ENCODE measurements around the gene COPG1. TPM values are rescaled to one million over a fixed set of nuclear protein-coding genes. Genes with fewer than 3 reads are reported as not detected.
"Not testable (repeated sequence)": the region's sequence is repeated elsewhere in the genome, so short reads cannot be mapped to it uniquely, and the experiment has no call there.

Gene COPG1
- 98.1 TPM for polyA plus RNA-seq (2012; ENCODE audit: insufficient read depth, insufficient read length)

GRCh38 chr3:129249284-129250065, at the start of gene COPG1:
TSS of gene COPG1 (plus strand) at chr3:129249606. CDS start at chr3:129249710, 104 bp downstream.
- DNase-seq (ENCODE audit: low read depth, low spot score), result peak; percentile 81
- peak within 1 kb of the TSS; percentile 95 for H3K4me3 ChIP-seq (ENCODE audit: low read length)

- no peak overlapping the region for H3K4me3 ChIP-seq (ENCODE audit: low read length)
- no peak for DNase-seq (ENCODE audit: low read depth, low spot score)
Measured at GRCh38 chr3:129204473-129204872, 44.9 kb upstream of the COPG1 start.

- no peak for DNase-seq (ENCODE audit: low read depth, low spot score)
- no peak overlapping the region for H3K4me3 ChIP-seq (ENCODE audit: low read length)
Measured at GRCh38 chr3:129205109-129205832, 44.1 kb upstream of the COPG1 start.

GRCh38 chr3:129207479-129207878, 41.9 kb upstream of the COPG1 start:
- no peak overlapping the region for H3K4me3 ChIP-seq (ENCODE audit: low read length)
- DNase-seq (ENCODE audit: low read depth, low spot score), result no peak

- H3K4me3 ChIP-seq (ENCODE audit: low read length), result no peak overlapping the region
- DNase-seq (ENCODE audit: low read depth, low spot score), result no peak
Measured at GRCh38 chr3:129211345-129211744, 38.1 kb upstream of the COPG1 start.

GRCh38 chr3:129211772-129212171, 37.6 kb upstream of the COPG1 start:
- no peak overlapping the region for H3K4me3 ChIP-seq (ENCODE audit: low read length)

GRCh38 chr3:129213238-129213637, 36.2 kb upstream of the COPG1 start:
- H3K4me3 ChIP-seq (ENCODE audit: low read length), result no peak overlapping the region
- no peak for DNase-seq (ENCODE audit: low read depth, low spot score)

More at GRCh38 chr3:129211772-129212171, 37.6 kb upstream of the COPG1 start:
- DNase-seq (ENCODE audit: low read depth, low spot score), result no peak

- no peak for DNase-seq (ENCODE audit: low read depth, low spot score)
- no peak overlapping the region for H3K4me3 ChIP-seq (ENCODE audit: low read length)
Measured at GRCh38 chr3:129218742-129219141, 30.7 kb upstream of the COPG1 start.

- DNase-seq (ENCODE audit: low read depth, low spot score); H3K4me3 ChIP-seq (ENCODE audit: low read length): not testable (repeated sequence)
Measured at GRCh38 chr3:129224387-129224786, 25.0 kb upstream of the COPG1 start.

GRCh38 chr3:129224984-129225393, 24.4 kb upstream of the COPG1 start:
- H3K4me3 ChIP-seq (ENCODE audit: low read length), result no peak overlapping the region
- no peak for DNase-seq (ENCODE audit: low read depth, low spot score)

GRCh38 chr3:129226374-129226773, 23.0 kb upstream of the COPG1 start:
- DNase-seq (ENCODE audit: low read depth, low spot score), result no peak
- H3K4me3 ChIP-seq (ENCODE audit: low read length), result no peak overlapping the region

- no peak overlapping the region for H3K4me3 ChIP-seq (ENCODE audit: low read length)
- DNase-seq (ENCODE audit: low read depth, low spot score), result no peak
Measured at GRCh38 chr3:129228891-129229585, 20.4 kb upstream of the COPG1 start.

GRCh38 chr3:129230311-129231019, 18.9 kb upstream of the COPG1 start:
- no peak overlapping the region for H3K4me3 ChIP-seq (ENCODE audit: low read length)
- DNase-seq (ENCODE audit: low read depth, low spot score), result no peak

- no peak overlapping the region for H3K4me3 ChIP-seq (ENCODE audit: low read length)
- DNase-seq (ENCODE audit: low read depth, low spot score), result no peak
Measured at GRCh38 chr3:129231331-129232119, 17.9 kb upstream of the COPG1 start.

GRCh38 chr3:129233538-129233937, 15.9 kb upstream of the COPG1 start:
- no peak overlapping the region for H3K4me3 ChIP-seq (ENCODE audit: low read length)
- DNase-seq (ENCODE audit: low read depth, low spot score), result no peak

GRCh38 chr3:129234441-129234840, 15.0 kb upstream of the COPG1 start:
- H3K4me3 ChIP-seq (ENCODE audit: low read length), result no peak overlapping the region

GRCh38 chr3:129235344-129235917, 14.0 kb upstream of the COPG1 start:
- DNase-seq (ENCODE audit: low read depth, low spot score), result no peak
- H3K4me3 ChIP-seq (ENCODE audit: low read length), result no peak overlapping the region

More at GRCh38 chr3:129234441-129234840, 15.0 kb upstream of the COPG1 start:
- DNase-seq (ENCODE audit: low read depth, low spot score), result no peak

Data from Jurkat, Clone E6-1 (cell line).